Thyroid gland (tissue), 4 donors: Measurements from ENCODE around the gene JUNB. TPM values are rescaled to one million over a fixed set of nuclear protein-coding genes. Genes with fewer than 3 reads are reported as not detected.

ENCODE experiments used
- DNase-seq, 2 donors: peaks; one replicate each; pipeline ENCODE4 v3.0.0-alpha.2; 2019
- H3K27ac ChIP-seq, 3 donors: fragments of 200-600 bp; sonication (generic); 1 replicate in 2 of 3; 2 replicates in 1 of 3; pipeline ENCODE4 v1.5.1; 2016 to 2019; ENCODE audit warnings: mild to moderate bottlenecking in 1 of 3, moderate library complexity in 1 of 3
- H3K27me3 ChIP-seq: fragments of 200-600 bp; sonication (generic); one replicate; pipeline ENCODE4 v1.5.1; 2019
- H3K36me3 ChIP-seq, 2 donors: fragments of 200-600 bp; sonication (generic); one replicate each; pipeline ENCODE4 v1.5.1; 2016 to 2019
- H3K4me1 ChIP-seq, 2 donors: fragments of 200-600 bp; sonication (generic); one replicate each; pipeline ENCODE4 v1.5.1; 2017 to 2019
- H3K4me3 ChIP-seq, 3 donors: fragments of 200-600 bp; sonication (generic); replicated peaks in 1 of 3; 1 replicate in 2 of 3; 2 replicates in 1 of 3; pipeline ENCODE4 v1.5.1; 2016; ENCODE audit warnings: mild to moderate bottlenecking in 1 of 3
- H3K9me3 ChIP-seq: fragments of 200-600 bp; sonication (generic); one replicate; pipeline ENCODE4 v1.5.1; 2017
- CTCF ChIP-seq, 6 experiments: fragments of 200-600 bp in 3 of 6; fragments of 450-650 bp in 3 of 6; sonication (generic) in 3 of 6; IDR thresholded peaks; one replicate each; pipeline ENCODE4 v1.5.1; 2016 to 2019; ENCODE audit warnings: antibody characterized with exemption in 6 of 6, mild to moderate bottlenecking in 2 of 6, inconsistent platforms in 1 of 6, moderate library complexity in 1 of 6
- POLR2A ChIP-seq, 2 donors: fragments of 450-650 bp; IDR thresholded peaks; one replicate each; pipeline ENCODE4 v1.6.1; 2017; ENCODE audit warnings: antibody characterized with exemption in 2 of 2, mild to moderate bottlenecking in 2 of 2, moderate library complexity in 1 of 2
- WGBS, 2 donors: methylation state at CpG; one replicate each; pipeline ENCODE4 v1.1.5; 2017; 5-methylcytosine and 5-hydroxymethylcytosine counted together
- intact Hi-C: fragments of 100-400 bp; cut with DNase I; formaldehyde crosslinking; loops from one replicate; pipeline ENCODE4 v1.15.1; 2023
- total RNA-seq, 4 donors: library from RNA; depleted of rRNA; stranded (reverse); fragments of >200 nt; gene quantifications; one replicate each; pipeline ENCODE4 v1.2.3, GENCODE V29; 2016

Gene JUNB
- total RNA-seq, 4 donors from 2014 or later, result 111 to 393 (median 220) TPM

- no peak for DNase-seq
- H3K4me3 ChIP-seq, result no peak overlapping the region
- intact Hi-C loops, result loop anchor here (5.0 kb wide), 1 partner anchor 65 kb away; no protein-coding TSS in a partner anchor
- H3K4me1 ChIP-seq, result peaks cover 10 to 26% of the 10 kb centered on the region in 2 donors
- TF ChIP-seq POLR2A (IDR thresholded peaks at IDR 0.05) (no peak), CTCF (IDR thresholded peaks at IDR 0.05) (no peak)
- no peaks in the 10 kb centered on the region for H3K36me3 ChIP-seq
- H3K27ac ChIP-seq, result no peak overlapping the region
- peaks cover 67% of the 10 kb centered on the region for H3K27me3 ChIP-seq
- H3K9me3 ChIP-seq, result no peaks in the 10 kb centered on the region
- 81% methylated on average over 4 of the region's 4 CpGs for WGBS, 2 donors
These were observed 45.9 kb downstream of the JUNB start for GRCh38 chr19:12837225-12837624.

- Histone ChIP-seq H3K27ac (no peak within 1 kb of the TSS), H3K36me3 (no peaks in the 10 kb centered on the region), H3K9me3 (no peaks in the 10 kb centered on the region), H3K4me3 (no peak within 1 kb of the TSS), H3K4me1 (peaks cover 10 to 18% of the 10 kb centered on the region in 2 donors), H3K27me3 (peaks cover 60% of the 10 kb centered on the region)
- DNase-seq, result peak; percentile 15 to 26
- intact Hi-C loops, result loop anchor here (5.0 kb wide), 1 partner anchor 66 kb away; no protein-coding TSS in a partner anchor
- TF ChIP-seq POLR2A (IDR thresholded peaks at IDR 0.05) (no peak), CTCF (IDR thresholded peaks at IDR 0.05) (peak in 3 of 6 experiments; percentile 36 to 70 (median 41))
- 1 to 3% methylated on average over 26 to 27 of the region's 69 CpGs for WGBS, 2 donors
These were observed 47.0 kb downstream of the JUNB start, which contains the start of gene MAST1 for GRCh38 chr19:12838182-12838885. Gene MAST1, plus strand, starts transcription at chr19:12838515. Its CDS starts 58 bp downstream, at chr19:12838573.

- H3K4me3 ChIP-seq, result no peak overlapping the region
- H3K36me3 ChIP-seq, result no peaks in the 10 kb centered on the region
- peaks cover 53% of the 10 kb centered on the region for H3K27me3 ChIP-seq
- no peak for DNase-seq
- H3K27ac ChIP-seq, result no peak overlapping the region
- peaks cover 7 to 10% of the 10 kb centered on the region in 2 donors for H3K4me1 ChIP-seq
- intact Hi-C loops, result loop anchor here (5.0 kb wide), 1 partner anchor 67 kb away; no protein-coding TSS in a partner anchor
- WGBS, 2 donors, result 35 to 40% methylated on average over 11 to 13 of the region's 21 CpGs
- H3K9me3 ChIP-seq, result no peaks in the 10 kb centered on the region
- no peak for TF ChIP-seq CTCF (IDR thresholded peaks at IDR 0.05)
- no peak for TF ChIP-seq POLR2A (IDR thresholded peaks at IDR 0.05)
These were observed 47.8 kb downstream of the JUNB start for GRCh38 chr19:12838886-12839756.

GRCh38 chr19:12840091-12841079 is 49.1 kb downstream of the JUNB start:
- Histone ChIP-seq H3K9me3 (no peaks in the 10 kb centered on the region), H3K27ac (no peak overlapping the region), H3K27me3 (peaks cover 40% of the 10 kb centered on the region), H3K4me3 (no peak overlapping the region), H3K4me1 (peaks cover 6 to 9% of the 10 kb centered on the region in 2 donors), H3K36me3 (no peaks in the 10 kb centered on the region)
- intact Hi-C loops, result loop anchor here (10.0 kb wide), 2 partner anchors 166 to 276 kb away; no protein-coding TSS in a partner anchor
- peak; percentile 28 to 39 for DNase-seq
- TF ChIP-seq POLR2A (IDR thresholded peaks at IDR 0.05) (no peak), CTCF (IDR thresholded peaks at IDR 0.05) (no peak)
- WGBS, 2 donors, result 22 to 27% methylated on average over 41 to 43 of the region's 43 CpGs
